Sigmoid colon (tissue), 3 donors: ENCODE measurements around the gene GOLGA7B.

Experiments
- POLR2A ChIP-seq, 2 donors: fragments of 450-650 bp; IDR thresholded peaks; one replicate each; pipeline ENCODE4 v1.6.1; 2016; ENCODE audit warnings: antibody characterized with exemption in 2 of 2, mild to moderate bottlenecking in 2 of 2, moderate library complexity in 2 of 2
- TF ChIP-seq, protein P1 (sequence below), 4 experiments: fragments of 450-650 bp in 3 of 4; fragments of 200-600 bp in 1 of 4; IDR thresholded peaks; one replicate each; pipeline ENCODE4 v1.5.1; 2016 to 2019; ENCODE audit warnings: antibody characterized with exemption in 4 of 4, mild to moderate bottlenecking in 3 of 4, moderate library complexity in 2 of 4

DNA sequence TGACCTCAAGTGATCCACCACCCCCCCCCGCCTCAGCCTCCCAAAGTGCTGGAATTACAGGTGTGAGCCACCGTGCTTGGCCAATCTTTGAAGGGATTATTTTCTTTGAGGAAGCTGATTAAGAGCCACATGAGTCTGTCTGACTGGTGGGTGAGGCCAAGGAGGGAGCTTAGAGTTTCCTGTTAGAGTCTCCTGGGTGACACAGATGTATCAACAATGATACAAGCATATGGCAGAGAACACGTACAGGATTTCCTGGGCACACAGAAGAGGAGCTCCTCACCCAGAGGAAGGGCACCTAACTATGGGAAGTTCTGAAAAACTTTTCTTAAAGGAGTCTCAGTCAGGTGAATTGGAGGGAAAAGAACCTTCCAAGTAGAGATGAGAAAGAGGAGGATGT lies 69.4 kb downstream of the GOLGA7B start:
- TF ChIP-seq, protein P1, sequence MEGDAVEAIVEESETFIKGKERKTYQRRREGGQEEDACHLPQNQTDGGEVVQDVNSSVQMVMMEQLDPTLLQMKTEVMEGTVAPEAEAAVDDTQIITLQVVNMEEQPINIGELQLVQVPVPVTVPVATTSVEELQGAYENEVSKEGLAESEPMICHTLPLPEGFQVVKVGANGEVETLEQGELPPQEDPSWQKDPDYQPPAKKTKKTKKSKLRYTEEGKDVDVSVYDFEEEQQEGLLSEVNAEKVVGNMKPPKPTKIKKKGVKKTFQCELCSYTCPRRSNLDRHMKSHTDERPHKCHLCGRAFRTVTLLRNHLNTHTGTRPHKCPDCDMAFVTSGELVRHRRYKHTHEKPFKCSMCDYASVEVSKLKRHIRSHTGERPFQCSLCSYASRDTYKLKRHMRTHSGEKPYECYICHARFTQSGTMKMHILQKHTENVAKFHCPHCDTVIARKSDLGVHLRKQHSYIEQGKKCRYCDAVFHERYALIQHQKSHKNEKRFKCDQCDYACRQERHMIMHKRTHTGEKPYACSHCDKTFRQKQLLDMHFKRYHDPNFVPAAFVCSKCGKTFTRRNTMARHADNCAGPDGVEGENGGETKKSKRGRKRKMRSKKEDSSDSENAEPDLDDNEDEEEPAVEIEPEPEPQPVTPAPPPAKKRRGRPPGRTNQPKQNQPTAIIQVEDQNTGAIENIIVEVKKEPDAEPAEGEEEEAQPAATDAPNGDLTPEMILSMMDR (IDR thresholded peaks at IDR 0.05): no peak
- no peak for TF ChIP-seq POLR2A (IDR thresholded peaks at IDR 0.05)
